NCI-H128 (cell line): Measurements from ENCODE around the gene MED13.
A peak's percentile ranks its signal among the peaks of the same experiment; 100 is the strongest.
"Not testable (repeated sequence)": the region's sequence is repeated elsewhere in the genome, so short reads cannot be mapped to it uniquely, and the experiment has no call there.

Experiments
- DNase-seq: peaks from one replicate; lab custom pipeline; 2025; ENCODE audit not compliant: unreplicated experiment; lab: John Stamatoyannopoulos, UW

MED13 gene

GRCh38 chr17:62090868-62091267, 25.8 kb upstream of the MED13 start:
- no peak for DNase-seq

- DNase-seq = no peak
These were observed 25.1 kb upstream of the MED13 start for GRCh38 chr17:62090021-62090824.

GRCh38 chr17:62089334-62089733, 24.3 kb upstream of the MED13 start:
- DNase-seq = no peak

- DNase-seq = no peak
These were observed 21.7 kb upstream of the MED13 start for GRCh38 chr17:62086737-62087136.

GRCh38 chr17:62085511-62086408, 20.7 kb upstream of the MED13 start:
- no peak for DNase-seq

- DNase-seq = no peak
These were observed 19.5 kb upstream of the MED13 start for GRCh38 chr17:62084585-62084984.

- no peak for DNase-seq
These were observed 18.6 kb upstream of the MED13 start for GRCh38 chr17:62083651-62084050.

- no peak for DNase-seq
These were observed 15.6 kb upstream of the MED13 start for GRCh38 chr17:62080647-62081046.

- DNase-seq = no peak
These were observed 12.9 kb upstream of the MED13 start for GRCh38 chr17:62078009-62078408.

GRCh38 chr17:62076864-62077788, 12.0 kb upstream of the MED13 start:
- no peak for DNase-seq

GRCh38 chr17:62075308-62075815, 10.3 kb upstream of the MED13 start:
- no peak for DNase-seq

- no peak for DNase-seq
These were observed 8.9 kb upstream of the MED13 start for GRCh38 chr17:62073993-62074392.

GRCh38 chr17:62072855-62073254, 7.8 kb upstream of the MED13 start:
- DNase-seq = not testable (repeated sequence)

- no peak for DNase-seq
These were observed 5.8 kb upstream of the MED13 start for GRCh38 chr17:62070900-62071299.

- DNase-seq = no peak
These were observed 2.4 kb upstream of the MED13 start for GRCh38 chr17:62067165-62068145.

GRCh38 chr17:62065611-62066468, 762 bp upstream of the MED13 start:
- DNase-seq = peak; percentile 88

- DNase-seq = no peak
These were observed 868 bp downstream of the MED13 start for GRCh38 chr17:62064029-62064790.

- DNase-seq = no peak
These were observed 2.1 kb downstream of the MED13 start for GRCh38 chr17:62062944-62063343.
